Lung (tissue), 12 donors: ENCODE results near the gene RNF14. TPM values are rescaled to one million over a fixed set of nuclear protein-coding genes. Genes with fewer than 3 reads are reported as not detected.

ENCODE experiments used
- ATAC-seq: fragments of 200-7000 bp; cut with Tn5 transposase; one replicate; pipeline ENCODE4 v1.9.1; 2020; ENCODE audit warnings: moderate number of reproducible peaks; ENCODE audit not compliant: insufficient read depth, low FRiP score
- DNase-seq, 3 donors: peaks; one replicate each; pipeline ENCODE4 v3.0.0-alpha.2; 2013 to 2017
- H3K27ac ChIP-seq, 2 donors: one replicate each; pipeline ENCODE4 v1.5.1; 2013; ENCODE audit warnings: mild to moderate bottlenecking in 2 of 2, moderate library complexity in 2 of 2, control low read depth in 1 of 2, inconsistent platforms in 1 of 2, low read depth in 1 of 2, low read length in 1 of 2
- H3K27me3 ChIP-seq, 3 donors: one replicate each; pipeline ENCODE4 v1.5.1; 2013; ENCODE audit warnings: low read length in 2 of 3; ENCODE audit not compliant: control insufficient read depth in 3 of 3, insufficient read depth in 3 of 3
- H3K36me3 ChIP-seq, 4 donors: one replicate each; pipeline ENCODE4 v1.5.1; 2013; ENCODE audit warnings: low read length in 4 of 4, mild to moderate bottlenecking in 1 of 4, moderate library complexity in 1 of 4; ENCODE audit not compliant: control insufficient read depth in 4 of 4, insufficient read depth in 4 of 4
- H3K4me1 ChIP-seq, 5 donors: one replicate each; pipeline ENCODE4 v1.5.1; 2013; ENCODE audit warnings: low read length in 5 of 5, mild to moderate bottlenecking in 2 of 5, moderate library complexity in 1 of 5; ENCODE audit not compliant: control insufficient read depth in 5 of 5, insufficient read depth in 5 of 5
- H3K4me3 ChIP-seq: one replicate; pipeline ENCODE4 v1.5.1; 2013; ENCODE audit warnings: mild to moderate bottlenecking, control low read depth, moderate library complexity
- H3K9ac ChIP-seq, 2 donors: one replicate each; pipeline ENCODE4 v1.5.1; 2013; ENCODE audit warnings: low read length in 2 of 2, control low read depth in 1 of 2; ENCODE audit not compliant: insufficient read depth in 1 of 2
- H3K9me3 ChIP-seq, 4 donors: one replicate each; pipeline ENCODE4 v1.5.1; 2013; ENCODE audit warnings: low read length in 3 of 4, mild to moderate bottlenecking in 1 of 4, moderate library complexity in 1 of 4; ENCODE audit not compliant: control insufficient read depth in 4 of 4, insufficient read depth in 3 of 4
- CTCF ChIP-seq: IDR thresholded peaks from 2 replicates; pipeline ENCODE4 v1.5.1; 2012; ENCODE audit warnings: mild to moderate bottlenecking; ENCODE audit errors: control extremely low read depth, extremely low read depth
- WGBS, 2 donors: extraction: QIAGEN DNeasy Blood & Tissue Kit; methylation state at CpG; one replicate each; pipeline ENCODE4 v1.1.7; 2013; 5-methylcytosine and 5-hydroxymethylcytosine counted together
- polyA plus RNA-seq, 2 donors: library from polyadenylated mRNA; stranded (reverse); fragments of 200-250 nt; gene quantifications; one replicate each; pipeline ENCODE4 v1.2.1, GENCODE V29; 2013
- total RNA-seq, 2 donors: library from RNA; depleted of rRNA in 1 of 2; stranded (reverse); fragments of >200 nt in 1 of 2; gene quantifications; one replicate each; pipeline ENCODE4 v1.2.1, GENCODE V29; 2014 to 2021
- donor health status: control.
- donor health status: control.
- donor health status: Bipolar disorder and iron deficiency.
- donor health status: healthy.
- donor health status: DM: yes; HTN: yes; CAD: no.

RNF14 gene
- total and polyA plus RNA-seq, 4 donors: 16.8 to 66.0 (median 45.1) TPM

- Histone ChIP-seq H3K9me3 (no peaks in the 10 kb centered on the region), H3K36me3 (peaks cover 26 to 66% (median 43%) of the 10 kb centered on the region in 4 donors), H3K4me1 (peaks cover 0 to 5% (median 0%) of the 10 kb centered on the region in 5 donors), H3K27me3 (no peaks in the 10 kb centered on the region), H3K4me3 (no peak overlapping the region), H3K9ac (no peak overlapping the region), H3K27ac (peak overlapping the region in 1 of 2 donors; percentile 0)
- TF ChIP-seq CTCF: no peak
- DNase-seq (no peak), ATAC-seq (no peak)
- WGBS, 2 donors: 68 to 86% methylated on average over 11 of the region's 11 CpGs
Observed at GRCh38 chr5:141934099-141934844, 34.6 kb upstream of the RNF14 start.

GRCh38 chr5:141935538-141935937, 33.4 kb upstream of the RNF14 start:
- Histone ChIP-seq H3K27me3 (no peaks in the 10 kb centered on the region), H3K9ac (no peak overlapping the region), H3K36me3 (peaks cover 14 to 59% (median 34%) of the 10 kb centered on the region in 4 donors), H3K9me3 (no peaks in the 10 kb centered on the region), H3K27ac (no peak overlapping the region), H3K4me3 (no peak overlapping the region), H3K4me1 (peaks cover 0 to 5% (median 0%) of the 10 kb centered on the region in 5 donors)
- ATAC-seq (no peak), DNase-seq (no peak)
- 94 to 97% methylated on average over 4 of the region's 4 CpGs for WGBS, 2 donors
- TF ChIP-seq CTCF: no peak

GRCh38 chr5:141940695-141941271, 28.1 kb upstream of the RNF14 start:
- Histone ChIP-seq H3K9ac (no peak overlapping the region), H3K27ac (peak overlapping the region in 1 of 2 donors; percentile 72), H3K4me3 (no peak overlapping the region), H3K4me1 (peaks cover 0 to 14% (median 4%) of the 10 kb centered on the region in 5 donors), H3K9me3 (no peaks in the 10 kb centered on the region), H3K36me3 (peaks cover 7 to 33% (median 8%) of the 10 kb centered on the region in 4 donors), H3K27me3 (peaks cover 0 to 4% (median 0%) of the 10 kb centered on the region in 3 donors)
- DNase-seq (no peak), ATAC-seq (no peak)
- no peak for TF ChIP-seq CTCF
- 24 to 29% methylated on average over 6 of the region's 6 CpGs for WGBS, 2 donors
